Type B pancreatic cell (in vitro differentiated cells): ENCODE data around the gene CTBP2. TPM values are rescaled to one million over a fixed set of nuclear protein-coding genes. Genes with fewer than 3 reads are reported as not detected.

Experiments used
- DNase-seq: peaks from one replicate; pipeline ENCODE4 v3.0.0; 2021; ENCODE audit warnings: mixed read lengths; ENCODE audit not compliant: unreplicated experiment; ENCODE audit errors: extremely low spot score
- H3K27ac Mint-ChIP-seq: 2 replicates; pipeline ENCODE4 v1.8.0; 2021; ENCODE audit warnings: mild to moderate bottlenecking, mixed read lengths
- H3K27me3 Mint-ChIP-seq: 2 replicates; pipeline ENCODE4 v1.8.0; 2021; ENCODE audit warnings: mixed read lengths
- H3K36me3 Mint-ChIP-seq: 2 replicates; pipeline ENCODE4 v1.8.0; 2021; ENCODE audit warnings: mixed read lengths
- H3K4me1 Mint-ChIP-seq: one replicate; pipeline ENCODE4 v1.8.0; 2021; ENCODE audit warnings: mixed read lengths; ENCODE audit not compliant: unreplicated experiment
- H3K4me3 Mint-ChIP-seq: 2 replicates; pipeline ENCODE4 v1.8.0; 2021; ENCODE audit warnings: mild to moderate bottlenecking, mixed read lengths
- H3K9me3 Mint-ChIP-seq: 2 replicates; pipeline ENCODE4 v1.8.0; 2021; ENCODE audit warnings: mixed read lengths
- total RNA-seq: library from RNA; stranded (reverse); gene quantifications from 2 replicates; pipeline ENCODE4 v1.2.1, GENCODE V29; 2021; ENCODE audit warnings: low replicate concordance
- TF ChIP-seq, protein P1 (sequence below): fragments of 200-600 bp; sonication (generic); conservative IDR thresholded peaks from 2 replicates; pipeline ENCODE4 v1.5.0; 2021; ENCODE audit warnings: antibody characterized with exemption, mild to moderate bottlenecking

Gene CTBP2
- total RNA-seq, 1 donor from 2014 or later = 113 TPM

DNA sequence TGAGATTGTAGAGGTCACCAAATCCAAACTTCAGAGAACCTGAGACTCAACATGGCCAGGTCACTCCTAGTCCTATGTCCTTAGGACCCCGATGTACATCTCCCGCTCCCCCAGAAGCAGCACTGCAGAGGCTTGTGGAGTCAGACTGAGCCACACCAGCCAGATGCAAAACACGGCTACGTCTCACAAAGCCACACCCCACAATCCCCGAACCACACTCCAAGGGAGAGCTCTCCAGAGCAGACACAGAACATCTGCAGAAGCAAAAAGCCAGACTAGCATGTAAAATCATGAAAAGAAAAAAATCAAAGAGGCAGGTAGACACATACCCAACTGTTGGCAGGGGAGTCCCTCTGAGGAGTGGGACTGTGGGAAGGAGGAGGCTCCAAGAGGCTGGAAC is 104.9 kb downstream of the CTBP2 start:
- peak overlapping the region; percentile 72 for H3K4me3 Mint-ChIP-seq

DNA sequence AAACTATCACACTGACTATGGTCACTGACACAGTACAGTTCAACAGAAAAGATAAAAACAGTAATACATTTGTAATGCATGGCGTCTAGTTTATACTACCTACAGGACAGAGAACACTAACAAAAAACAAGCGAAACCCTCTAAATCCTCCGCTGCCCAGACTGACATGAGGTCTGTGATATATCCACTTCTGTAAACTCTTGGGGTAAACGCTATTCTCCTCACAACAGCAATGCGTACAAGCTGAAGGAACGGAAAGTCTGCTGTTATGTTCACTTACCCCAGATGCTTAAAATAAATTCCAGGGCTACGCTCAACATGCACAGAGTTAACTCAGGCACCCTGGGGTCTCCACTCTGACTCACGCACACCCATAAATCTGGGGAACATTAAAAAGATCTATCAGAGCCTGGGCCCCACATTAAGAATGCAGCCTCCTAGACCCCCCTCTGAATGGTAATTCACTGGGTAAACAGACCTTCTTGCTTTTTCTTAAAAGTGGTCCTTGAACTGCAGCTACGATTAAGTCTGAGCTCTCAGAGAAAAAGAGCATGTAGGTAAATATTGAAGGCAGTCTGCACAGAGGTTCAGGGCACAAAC is 105.6 kb downstream of the CTBP2 start:
- no peaks in the 10 kb centered on the region for H3K9me3 Mint-ChIP-seq
- H3K27me3 Mint-ChIP-seq = no peaks in the 10 kb centered on the region
- TF ChIP-seq, protein P1, sequence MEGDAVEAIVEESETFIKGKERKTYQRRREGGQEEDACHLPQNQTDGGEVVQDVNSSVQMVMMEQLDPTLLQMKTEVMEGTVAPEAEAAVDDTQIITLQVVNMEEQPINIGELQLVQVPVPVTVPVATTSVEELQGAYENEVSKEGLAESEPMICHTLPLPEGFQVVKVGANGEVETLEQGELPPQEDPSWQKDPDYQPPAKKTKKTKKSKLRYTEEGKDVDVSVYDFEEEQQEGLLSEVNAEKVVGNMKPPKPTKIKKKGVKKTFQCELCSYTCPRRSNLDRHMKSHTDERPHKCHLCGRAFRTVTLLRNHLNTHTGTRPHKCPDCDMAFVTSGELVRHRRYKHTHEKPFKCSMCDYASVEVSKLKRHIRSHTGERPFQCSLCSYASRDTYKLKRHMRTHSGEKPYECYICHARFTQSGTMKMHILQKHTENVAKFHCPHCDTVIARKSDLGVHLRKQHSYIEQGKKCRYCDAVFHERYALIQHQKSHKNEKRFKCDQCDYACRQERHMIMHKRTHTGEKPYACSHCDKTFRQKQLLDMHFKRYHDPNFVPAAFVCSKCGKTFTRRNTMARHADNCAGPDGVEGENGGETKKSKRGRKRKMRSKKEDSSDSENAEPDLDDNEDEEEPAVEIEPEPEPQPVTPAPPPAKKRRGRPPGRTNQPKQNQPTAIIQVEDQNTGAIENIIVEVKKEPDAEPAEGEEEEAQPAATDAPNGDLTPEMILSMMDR = no peak
- H3K27ac Mint-ChIP-seq = peak overlapping the region; percentile 89
- peak overlapping the region; percentile 72 for H3K4me3 Mint-ChIP-seq
- DNase-seq = no peak
- H3K4me1 Mint-ChIP-seq = peaks cover 74% of the 10 kb centered on the region
- peaks cover 27% of the 10 kb centered on the region for H3K36me3 Mint-ChIP-seq

More for the DNA sequence above, 104.9 kb downstream of the CTBP2 start:
- Mint-ChIP-seq H3K36me3 (peaks cover 28% of the 10 kb centered on the region), H3K4me1 (peaks cover 74% of the 10 kb centered on the region), H3K27ac (peak overlapping the region; percentile 89), H3K27me3 (no peaks in the 10 kb centered on the region), H3K9me3 (no peaks in the 10 kb centered on the region)
- DNase-seq = no peak
- TF ChIP-seq, protein P1 = no peak

DNA sequence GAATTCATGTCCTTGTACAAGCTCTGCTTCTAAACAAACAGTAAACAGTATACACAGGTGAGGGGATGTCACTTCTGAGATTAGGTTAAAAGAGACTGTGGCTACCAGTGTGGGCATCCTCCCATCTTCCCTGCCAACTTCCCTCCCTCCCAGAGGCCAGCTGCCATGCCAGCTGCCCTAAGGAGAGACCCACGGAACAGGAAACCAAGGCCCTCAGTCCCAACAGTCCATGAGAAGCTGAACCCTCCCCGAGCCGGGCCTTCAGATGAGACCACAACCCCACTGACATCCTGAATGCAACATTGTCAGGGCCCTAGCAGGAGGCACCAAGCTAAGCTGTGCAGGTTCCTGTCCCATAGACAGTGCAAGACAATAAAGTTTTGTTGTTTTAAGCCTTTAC is 106.1 kb downstream of the CTBP2 start:
- Mint-ChIP-seq H3K36me3 (peaks cover 22% of the 10 kb centered on the region), H3K4me1 (peaks cover 74% of the 10 kb centered on the region), H3K27ac (peak overlapping the region; percentile 89)

DNA sequence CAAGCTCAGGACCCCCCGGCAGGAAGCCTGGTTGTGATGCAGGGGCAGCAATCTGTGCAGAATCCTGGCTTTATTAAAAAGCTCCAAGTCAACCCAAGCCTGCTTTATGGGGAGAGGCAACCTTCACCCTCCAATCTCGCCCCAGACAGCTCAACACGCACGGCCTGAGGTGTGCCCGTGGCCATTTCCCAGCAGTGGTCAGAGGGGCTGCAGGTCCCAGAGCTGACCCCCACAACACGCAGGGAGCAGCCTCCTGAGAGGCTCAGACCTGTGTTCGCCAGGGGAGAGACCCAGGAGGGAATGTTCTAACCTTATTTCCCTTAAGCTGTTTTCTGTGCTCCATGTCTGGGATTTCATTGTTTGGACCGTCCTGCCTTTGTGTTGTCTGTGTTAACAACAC is 108.2 kb downstream of the CTBP2 start:
- peaks cover 16% of the 10 kb centered on the region for H3K36me3 Mint-ChIP-seq
- TF ChIP-seq, protein P1 = no peak
- H3K27ac Mint-ChIP-seq = peak overlapping the region; percentile 18
- no peaks in the 10 kb centered on the region for H3K27me3 Mint-ChIP-seq
- no peak overlapping the region for H3K4me3 Mint-ChIP-seq
- no peaks in the 10 kb centered on the region for H3K9me3 Mint-ChIP-seq
- DNase-seq = no peak
- H3K4me1 Mint-ChIP-seq = peaks cover 72% of the 10 kb centered on the region

More for the DNA sequence above, 106.1 kb downstream of the CTBP2 start:
- no peaks in the 10 kb centered on the region for H3K9me3 Mint-ChIP-seq
- peak overlapping the region; percentile 72 for H3K4me3 Mint-ChIP-seq
- TF ChIP-seq, protein P1 = no peak
- no peaks in the 10 kb centered on the region for H3K27me3 Mint-ChIP-seq
- no peak for DNase-seq

DNA sequence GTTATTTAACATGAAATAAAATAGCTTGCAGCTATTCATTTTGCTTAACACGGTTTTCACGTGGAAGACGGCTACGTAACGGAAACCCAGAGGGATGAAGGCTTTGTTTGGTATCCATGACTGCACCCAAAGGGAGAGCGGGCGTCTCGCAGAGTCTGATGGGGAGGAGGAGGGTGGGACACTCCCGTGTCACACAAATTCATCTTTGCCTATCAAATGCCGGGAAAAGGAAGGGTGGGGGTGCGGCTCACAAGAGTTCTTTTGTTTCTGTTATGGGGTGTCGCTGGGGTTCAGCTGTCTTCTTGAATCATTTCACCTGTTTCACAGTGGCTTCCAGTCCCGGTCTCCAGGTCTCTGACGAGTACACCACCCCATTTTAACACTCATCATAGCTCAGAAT is 110.0 kb downstream of the CTBP2 start:
- Mint-ChIP-seq H3K36me3 (peaks cover 16% of the 10 kb centered on the region), H3K27me3 (no peaks in the 10 kb centered on the region), H3K4me1 (peaks cover 67% of the 10 kb centered on the region), H3K27ac (peak overlapping the region; percentile 92), H3K9me3 (no peaks in the 10 kb centered on the region), H3K4me3 (no peak overlapping the region)
- no peak for DNase-seq
- TF ChIP-seq, protein P1 = no peak
